Stimulated activated CD4-positive, alpha-beta T cell treated with anti-CD3 and anti-CD28 coated beads, Interleukin-15, amount 100 ng/mL, for 1 hour (primary cell): ENCODE measurements around the gene CIAO2B.

ENCODE experiments used
- DNase-seq, 2 donors: peaks; one replicate each; pipeline ENCODE4 v3.0.0-alpha.2; 2020; ENCODE audit warnings: low read depth in 1 of 2, low spot score in 1 of 2

CIAO2B gene

GRCh38 chr16:66888647-66889615 lies 45.3 kb downstream of the CIAO2B start:
- DNase-seq = no peak

- DNase-seq = no peak
These were observed 47.3 kb downstream of the CIAO2B start for GRCh38 chr16:66886914-66887313.

GRCh38 chr16:66886321-66886720 lies 47.9 kb downstream of the CIAO2B start:
- no peak for DNase-seq

- no peak for DNase-seq
These were observed 48.7 kb downstream of the CIAO2B start for GRCh38 chr16:66885491-66885890.

- DNase-seq = no peak
These were observed 51.5 kb downstream of the CIAO2B start for GRCh38 chr16:66882702-66883101.
